ENCODE measurements around the gene ADD1.

The ADD1 gene

GRCh38 chr4:2822461-2823300 lies 21.0 kb upstream of the ADD1 start:
- peak; percentile 16 for DNase-seq

GRCh38 chr4:2823301-2823670 lies 20.4 kb upstream of the ADD1 start:
- peak; percentile 14 for DNase-seq

- DNase-seq: peak; percentile 22
Observed at GRCh38 chr4:2823671-2824328, 19.8 kb upstream of the ADD1 start.

GRCh38 chr4:2824329-2824835 lies 19.3 kb upstream of the ADD1 start:
- peak; percentile 15 for DNase-seq

GRCh38 chr4:2824836-2825381 lies 18.7 kb upstream of the ADD1 start:
- DNase-seq: peak; percentile 15

GRCh38 chr4:2825740-2826139 lies 17.9 kb upstream of the ADD1 start:
- DNase-seq: peak; percentile 32

- peak; percentile 13 for DNase-seq
Observed at GRCh38 chr4:2827071-2827873, 16.4 kb upstream of the ADD1 start.

GRCh38 chr4:2827874-2828751 lies 15.5 kb upstream of the ADD1 start:
- peak; percentile 20 for DNase-seq

- DNase-seq: peak; percentile 12
Observed at GRCh38 chr4:2828758-2829181, 14.9 kb upstream of the ADD1 start.

- DNase-seq: no peak
Observed at GRCh38 chr4:2829321-2829932, 14.2 kb upstream of the ADD1 start.

- no peak for DNase-seq
Observed at GRCh38 chr4:2829933-2830451, 13.7 kb upstream of the ADD1 start.

GRCh38 chr4:2830632-2831610 lies 12.7 kb upstream of the ADD1 start:
- no peak for DNase-seq

GRCh38 chr4:2831611-2832308 lies 11.9 kb upstream of the ADD1 start:
- no peak for DNase-seq

GRCh38 chr4:2832309-2832980 lies 11.2 kb upstream of the ADD1 start:
- no peak for DNase-seq

- DNase-seq: no peak
Observed at GRCh38 chr4:2832981-2833670, 10.5 kb upstream of the ADD1 start.

- no peak for DNase-seq
Observed at GRCh38 chr4:2833671-2834000, 10.0 kb upstream of the ADD1 start.

GRCh38 chr4:2834001-2834921 lies 9.4 kb upstream of the ADD1 start:
- DNase-seq: peak; percentile 26
